HG03439 (cell line): ENCODE data around the gene CTDNEP1.
"Not testable (repeated sequence)": the region's sequence is repeated elsewhere in the genome, so short reads cannot be mapped to it uniquely, and the experiment has no call there.

Source experiments
- ATAC-seq: cut with Tn5 transposase; IDR thresholded peaks from one replicate; pipeline ENCODE4 v1.9.1; 2021; ENCODE audit warnings: mild to moderate bottlenecking, moderate library complexity; ENCODE audit not compliant: unreplicated experiment

Gene CTDNEP1

DNA sequence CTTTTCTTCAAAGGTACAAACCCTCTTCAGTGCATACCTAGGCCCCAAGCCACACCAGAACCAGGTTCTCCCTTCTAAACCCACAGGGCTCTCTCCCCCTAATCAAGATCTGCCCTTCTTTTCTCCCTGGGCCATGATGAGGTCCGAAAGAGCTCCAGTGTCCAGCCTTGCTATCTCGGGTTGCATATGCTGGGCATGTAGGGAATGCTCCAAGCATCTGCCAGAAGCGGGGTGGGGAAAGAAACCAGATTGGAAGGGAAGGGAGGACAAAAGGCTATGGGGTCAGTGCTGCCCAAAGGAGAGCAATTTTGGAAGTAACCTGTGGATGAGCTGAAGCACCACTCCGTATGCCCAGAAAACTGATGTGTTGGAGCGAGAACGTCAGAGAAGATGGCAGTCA lies 2.3 kb downstream of the CTDNEP1 start:
- ATAC-seq: no peak

- no peak for ATAC-seq
These were observed 2.7 kb downstream of the CTDNEP1 start for GRCh38 chr17:7248796-7249195.

DNA sequence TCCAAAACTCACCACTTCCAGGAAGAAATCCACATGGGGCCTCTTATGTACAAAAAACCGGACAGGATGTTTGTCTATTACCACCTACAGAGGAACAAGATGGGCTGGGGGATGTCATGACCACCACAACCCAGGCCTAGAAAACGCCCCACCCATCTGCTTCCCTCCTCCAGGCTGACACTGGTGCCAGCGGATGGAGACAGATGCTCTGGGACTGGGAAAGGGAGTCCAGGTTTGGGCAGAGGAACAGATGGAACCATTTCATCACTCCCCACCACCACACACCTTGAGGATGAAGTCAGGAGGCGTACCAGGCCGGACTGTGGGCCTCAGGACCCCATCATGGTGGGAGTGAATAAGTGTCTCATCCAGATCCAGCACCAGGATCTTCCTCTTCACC lies 4.8 kb downstream of the CTDNEP1 start:
- no peak for ATAC-seq

GRCh38 chr17:7243838-7244237 lies 7.7 kb downstream of the CTDNEP1 start:
- ATAC-seq: not testable (repeated sequence)

DNA sequence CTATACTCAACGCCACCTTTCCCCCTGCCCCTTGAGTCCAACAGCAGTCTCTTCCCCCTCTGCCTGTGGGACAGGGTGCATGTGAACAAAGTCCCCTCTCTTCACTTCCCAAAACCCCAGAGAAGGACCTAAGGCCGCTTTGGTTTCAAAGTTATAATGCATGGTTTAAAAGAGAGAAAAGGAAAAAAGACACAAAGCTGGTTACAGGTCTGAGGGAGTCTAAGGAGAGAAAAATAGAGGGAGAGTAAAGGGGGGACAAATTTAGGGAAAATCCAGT lies 8.1 kb downstream of the CTDNEP1 start:
- ATAC-seq: no peak

DNA sequence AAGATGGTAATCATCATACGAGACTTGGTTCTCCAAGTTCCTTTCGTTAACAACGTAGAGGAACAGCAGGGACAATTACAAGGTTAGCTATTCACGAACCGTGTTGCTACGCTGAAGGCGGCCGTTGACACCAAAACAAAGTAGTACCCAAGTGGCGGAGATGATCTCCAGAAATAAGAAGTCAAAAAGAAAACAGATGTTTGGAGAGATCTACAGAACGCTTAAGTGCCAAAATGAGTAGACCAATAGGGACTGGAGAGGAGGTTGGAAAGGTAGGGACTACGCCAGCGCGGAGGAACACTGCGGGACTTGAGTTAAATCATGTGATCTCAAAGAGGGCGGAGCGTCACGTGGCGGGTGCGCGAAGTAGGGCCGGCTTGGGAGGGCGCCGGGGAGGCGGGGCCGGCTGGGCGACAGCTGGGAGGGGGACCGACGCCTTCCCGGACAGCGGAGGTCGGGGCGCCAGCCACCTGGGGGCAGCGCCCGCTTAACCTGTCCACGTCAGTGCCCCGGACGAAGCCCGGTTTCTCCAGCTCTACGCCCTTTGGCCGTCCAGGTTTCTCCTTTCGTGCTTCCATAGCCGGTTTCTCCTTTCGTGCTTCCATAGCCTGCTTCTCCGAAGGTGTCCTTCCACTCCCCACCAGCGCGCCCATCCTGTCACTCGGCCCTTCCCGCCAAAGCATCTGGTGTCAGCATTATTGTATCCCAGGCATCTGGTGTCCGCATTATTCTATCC lies 8.6 kb downstream of the CTDNEP1 start:
- ATAC-seq: peak; percentile 41

GRCh38 chr17:7241783-7242716 lies 9.5 kb downstream of the CTDNEP1 start, which contains the start of gene GABARAP:
GABARAP (minus strand) TSS chr17:7242449; CDS start chr17:7242330, 119 bp downstream.
- peak; percentile 30 for ATAC-seq

GRCh38 chr17:7241090-7241733 lies 10.3 kb downstream of the CTDNEP1 start:
- ATAC-seq: no peak

GRCh38 chr17:7240375-7240774 lies 11.2 kb downstream of the CTDNEP1 start:
- ATAC-seq: no peak

DNA sequence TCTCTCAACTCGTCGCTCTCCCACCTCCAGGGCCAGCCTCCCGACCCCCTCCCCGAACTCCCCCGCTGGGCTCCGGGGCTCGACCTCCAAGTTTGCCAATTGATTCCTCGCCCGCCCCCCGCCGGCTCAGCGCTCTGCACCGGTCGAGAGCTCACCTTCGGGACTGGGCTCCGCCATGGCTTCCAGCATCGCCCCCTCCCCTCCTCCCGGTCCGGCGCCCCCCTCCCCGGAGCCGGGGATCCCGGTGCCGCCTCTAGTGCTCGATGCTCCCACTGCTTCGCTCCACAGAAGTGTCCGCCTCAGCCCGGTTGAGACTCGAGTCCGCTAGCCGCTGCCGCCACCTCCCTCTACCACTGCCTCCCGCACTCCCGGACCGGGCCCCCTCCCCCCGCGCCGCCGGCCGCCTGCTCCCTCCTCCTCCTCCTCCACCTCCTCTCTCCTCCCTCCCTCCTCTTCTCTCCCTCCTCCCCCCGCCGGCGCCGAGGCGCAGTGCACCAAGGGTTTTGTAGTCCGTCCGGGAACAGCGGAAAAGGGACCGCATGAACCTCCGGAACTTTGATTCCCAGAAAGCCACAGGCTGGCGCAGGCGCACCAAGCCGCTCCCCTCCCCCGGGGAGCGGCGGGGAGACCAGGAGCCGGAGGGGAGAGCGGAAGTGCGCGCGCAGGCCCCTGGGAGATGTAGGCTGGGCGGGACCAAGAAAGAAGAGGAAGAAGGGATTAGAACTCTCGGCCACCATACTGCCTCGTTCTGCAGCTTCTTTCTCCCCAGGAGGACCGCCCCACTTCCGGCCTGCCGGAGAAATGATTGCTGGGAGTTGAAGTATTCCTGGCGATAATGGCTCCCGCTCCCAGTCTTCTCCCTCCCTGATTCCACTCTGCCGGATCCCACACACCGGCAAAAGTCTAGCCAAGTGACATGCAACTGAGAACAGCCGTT lies 12.2 kb downstream of the CTDNEP1 start, which contains the start of gene PHF23:
PHF23 (minus strand) TSS at position 367 of the 937 bp plus-strand sequence; CDS start at position 189, 178 bp downstream.
- peak; percentile 54 for ATAC-seq

DNA sequence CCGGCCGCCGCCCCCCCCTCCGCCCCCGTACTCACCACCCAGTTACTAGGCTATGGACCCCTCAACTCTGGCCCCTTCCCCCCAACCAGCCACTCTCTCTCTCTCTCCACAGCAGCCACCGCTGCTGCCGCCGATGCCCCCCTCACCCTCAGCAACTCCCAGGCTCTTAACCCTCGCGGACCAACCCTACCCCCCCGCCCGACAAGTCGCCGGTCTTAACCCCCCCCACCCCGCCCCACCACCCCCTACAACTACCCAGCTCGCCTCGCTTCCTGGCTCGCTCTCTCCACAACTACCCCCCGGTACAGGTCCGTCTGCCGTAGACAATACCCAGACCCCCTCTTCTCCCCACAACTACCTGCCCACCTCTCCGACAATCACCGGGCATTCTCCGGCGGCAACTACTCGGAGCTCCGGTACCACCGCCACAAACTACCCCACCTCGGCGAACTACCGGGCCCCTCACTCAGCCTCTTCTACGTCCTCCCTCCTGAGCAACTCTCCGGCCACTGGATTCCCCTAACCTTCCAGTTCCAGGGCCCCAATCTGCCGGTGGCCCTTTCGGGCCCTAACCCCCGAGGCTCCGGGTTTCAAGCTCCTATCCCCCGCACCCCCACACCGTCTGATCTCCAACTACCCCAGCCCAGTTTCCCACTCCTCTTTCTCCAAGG lies 13.0 kb downstream of the CTDNEP1 start:
- ATAC-seq: no peak

- ATAC-seq: no peak
These were observed 13.6 kb downstream of the CTDNEP1 start for GRCh38 chr17:7237761-7238419.

- ATAC-seq: no peak
These were observed 14.2 kb downstream of the CTDNEP1 start for GRCh38 chr17:7237266-7237760.

- no peak for ATAC-seq
These were observed 14.7 kb downstream of the CTDNEP1 start for GRCh38 chr17:7236808-7237207.

DNA sequence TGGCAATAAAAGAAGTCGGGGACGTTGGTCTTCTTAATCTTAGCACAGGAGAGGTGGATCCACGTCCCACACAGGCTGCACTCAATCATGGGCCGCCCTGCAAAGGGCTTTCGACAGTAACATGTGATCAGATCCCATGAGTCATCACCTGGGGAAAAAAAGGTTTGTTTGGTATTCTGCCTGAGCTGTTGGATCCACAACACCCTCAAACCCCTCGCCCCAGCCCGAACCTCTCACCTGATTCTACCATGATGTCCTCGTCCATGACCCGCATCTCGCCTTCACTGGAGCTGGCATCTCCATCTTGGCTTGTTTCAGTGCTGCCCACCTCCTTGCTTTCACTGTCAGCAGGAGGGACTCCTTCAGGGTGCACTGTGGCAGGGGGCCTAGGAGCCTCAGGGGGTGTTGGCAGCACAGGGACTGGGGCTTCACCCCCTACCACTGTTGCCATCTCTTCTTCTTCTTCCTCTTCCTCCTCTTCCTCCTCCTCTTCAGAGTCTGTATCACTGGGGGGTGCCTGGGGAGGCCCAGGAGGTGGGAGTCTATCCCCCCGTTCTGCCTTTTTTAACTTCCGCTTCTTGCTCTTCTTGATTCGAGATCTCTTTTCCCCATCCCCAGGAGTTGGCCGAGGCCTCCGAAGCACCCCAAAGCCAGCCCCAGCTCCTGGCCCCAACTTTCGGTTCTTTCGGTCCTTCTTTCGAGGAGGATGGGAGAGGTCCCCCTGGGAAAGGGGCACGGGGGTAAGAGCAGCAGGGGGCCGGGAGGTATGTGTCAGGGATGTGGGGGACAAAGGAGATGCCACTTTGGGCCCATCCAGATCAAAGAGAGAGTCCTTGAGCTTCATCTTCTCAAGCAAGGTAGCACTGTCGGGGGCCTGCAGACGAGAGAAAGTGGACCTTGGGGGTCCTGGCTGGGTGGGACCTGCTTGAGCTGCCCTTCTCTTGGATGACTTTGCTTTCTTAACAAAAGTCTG lies 15.6 kb downstream of the CTDNEP1 start:
- ATAC-seq: no peak

DNA sequence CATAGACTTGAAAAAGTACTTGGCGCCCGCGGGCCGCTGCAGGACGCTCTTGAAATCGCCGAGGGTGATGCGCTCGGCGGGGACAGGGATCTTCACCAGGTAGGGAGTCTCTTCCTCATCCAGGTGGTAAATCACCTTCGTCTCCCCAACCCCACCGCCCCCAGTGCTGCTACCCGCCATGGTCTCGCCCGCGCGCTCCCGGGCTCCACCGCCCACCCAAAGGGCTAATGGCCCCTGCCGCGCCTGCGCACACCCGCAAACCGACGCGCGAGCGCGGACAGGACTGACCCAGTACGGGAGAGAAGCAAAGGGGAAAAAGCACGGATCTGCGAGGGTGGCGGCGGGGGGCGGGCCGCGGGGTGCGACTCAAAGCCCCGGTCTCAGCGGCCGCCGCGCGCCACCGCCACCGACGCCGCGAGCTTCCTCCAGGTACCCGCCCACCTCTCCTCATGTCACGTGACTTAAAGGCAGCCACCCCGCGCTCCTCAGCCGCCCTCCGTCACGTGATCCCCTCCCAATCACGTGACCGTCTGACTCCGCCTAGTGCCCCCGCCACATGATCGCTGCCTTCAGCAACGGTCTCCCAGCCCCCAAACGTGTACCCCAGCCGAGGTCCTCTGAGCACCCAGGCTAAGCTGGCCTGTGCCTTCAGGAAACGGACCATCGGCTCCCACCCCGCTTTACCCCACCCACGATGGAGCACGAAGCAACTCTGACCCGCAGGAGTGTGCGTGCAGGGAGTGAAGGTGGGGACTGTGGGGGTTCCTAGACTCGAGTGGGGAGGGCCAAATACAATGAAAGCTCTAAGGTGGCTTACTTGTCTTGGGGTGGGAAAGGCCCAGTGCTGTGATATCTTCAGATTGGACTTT lies 17.2 kb downstream of the CTDNEP1 start, which contains the start of gene DVL2:
DVL2 (minus strand) TSS at position 435 of the 869 bp plus-strand sequence; CDS start at position 180, 255 bp downstream.
- peak; percentile 46 for ATAC-seq

DNA sequence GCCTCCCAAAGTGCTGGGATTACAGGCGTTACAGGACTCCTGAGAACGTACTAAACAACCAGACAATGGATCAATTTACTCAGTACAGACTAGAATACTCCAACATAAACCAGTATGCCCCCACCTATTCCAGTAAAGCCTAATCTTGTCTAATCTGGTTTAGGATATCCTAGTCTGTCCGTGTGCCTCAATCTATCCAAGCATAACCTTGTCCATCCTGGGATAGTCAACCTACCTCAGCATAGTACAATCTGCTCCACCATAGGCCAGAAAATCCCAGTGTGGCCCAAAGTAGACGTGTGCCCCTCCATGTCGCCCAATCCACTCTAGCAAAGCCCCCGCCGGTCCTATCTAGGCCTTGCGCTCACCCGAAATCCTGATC lies 17.8 kb downstream of the CTDNEP1 start:
- no peak for ATAC-seq
